Uterus (tissue), 2 donors: ENCODE results near the gene METTL24.

Source experiments
- CTCF ChIP-seq, 4 experiments: fragments of 200-600 bp in 2 of 4; fragments of 450-650 bp in 2 of 4; sonication (generic) in 2 of 4; IDR thresholded peaks; one replicate each; pipeline ENCODE4 v1.5.1; 2016 to 2019; ENCODE audit warnings: antibody characterized with exemption in 4 of 4, mild to moderate bottlenecking in 2 of 4, moderate library complexity in 1 of 4
- POLR2A ChIP-seq, 2 donors: fragments of 450-650 bp; IDR thresholded peaks; one replicate each; pipeline ENCODE4 v1.6.1; 2016; ENCODE audit warnings: antibody characterized with exemption in 2 of 2, mild to moderate bottlenecking in 1 of 2, moderate library complexity in 1 of 2

- TF ChIP-seq CTCF (IDR thresholded peaks at IDR 0.05): no peak
- no peak for TF ChIP-seq POLR2A (IDR thresholded peaks at IDR 0.05)
Measured at GRCh38 chr6:110351986-110352385, 6.2 kb downstream of the METTL24 start.
